Measurements from ENCODE around the gene RHBDD1.

Gene RHBDD1

DNA sequence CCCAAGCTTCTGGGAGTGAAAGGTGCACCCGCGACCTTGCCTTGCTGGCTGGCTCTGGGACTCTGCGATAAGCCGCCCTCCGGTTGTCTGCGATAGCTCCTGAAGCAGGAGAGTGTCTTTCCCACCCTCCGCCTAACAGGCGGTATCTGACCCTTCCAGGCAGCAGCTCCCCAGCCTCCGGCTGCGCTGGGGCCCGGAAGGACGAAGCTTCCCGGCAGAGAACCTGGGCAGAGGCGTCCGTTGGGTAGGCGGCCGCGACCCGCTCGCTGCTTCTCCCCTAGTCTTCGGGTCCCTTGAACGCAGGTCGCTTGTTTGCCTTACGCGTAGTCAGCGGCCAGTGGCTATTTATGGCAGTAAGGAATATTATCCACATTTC is 446 bp upstream of the RHBDD1 start:
- Histone ChIP-seq H3K36me3 (ENCODE audit: control insufficient read depth, insufficient read depth, low read length) (no peaks in the 10 kb centered on the region), H3K4me3 (ENCODE audit: low read depth, low read length) (peak overlapping the region; percentile 89), H3K27ac (peak overlapping the region; percentile 95), H3K79me2 (peaks cover 3% of the 10 kb centered on the region), H3K4me1 (peaks cover 8% of the 10 kb centered on the region), H3K27me3 (ENCODE audit: control insufficient read depth, insufficient read depth, low read length) (no peaks in the 10 kb centered on the region), H3K4me2 (ENCODE audit: low read length) (peak overlapping the region; percentile 91), H2AFZ (peak overlapping the region; percentile 94), H3K9ac (peak overlapping the region; percentile 9), H3K9me3 (ENCODE audit: control insufficient read depth, low read length) (no peaks in the 10 kb centered on the region)
- no peak for TF ChIP-seq CTCF (IDR thresholded peaks at IDR 0.05)

- Histone ChIP-seq H3K4me1 (peaks cover 8% of the 10 kb centered on the region), H3K4me2 (ENCODE audit: low read length) (peak overlapping the region; percentile 91), H3K4me3 (ENCODE audit: low read depth, low read length) (peak overlapping the region; percentile 89), H3K9ac (no peak overlapping the region), H3K27me3 (ENCODE audit: control insufficient read depth, insufficient read depth, low read length) (no peaks in the 10 kb centered on the region), H3K9me3 (ENCODE audit: control insufficient read depth, low read length) (no peaks in the 10 kb centered on the region), H3K27ac (peak overlapping the region; percentile 95), H3K36me3 (ENCODE audit: control insufficient read depth, insufficient read depth, low read length) (no peaks in the 10 kb centered on the region), H2AFZ (peak overlapping the region; percentile 94), H3K79me2 (peaks cover 3% of the 10 kb centered on the region)
- no peak for TF ChIP-seq CTCF (IDR thresholded peaks at IDR 0.05)
Measured at GRCh38 chr2:226836548-226836885, 663 bp downstream of the RHBDD1 start.

- no peak overlapping the region for H3K4me2 ChIP-seq (ENCODE audit: low read length)
- H3K4me3 ChIP-seq (ENCODE audit: low read depth, low read length) = no peak overlapping the region
- no peaks in the 10 kb centered on the region for H3K27me3 ChIP-seq (ENCODE audit: control insufficient read depth, insufficient read depth, low read length)
- no peaks in the 10 kb centered on the region for H3K9me3 ChIP-seq (ENCODE audit: control insufficient read depth, low read length)
- TF ChIP-seq CTCF (IDR thresholded peaks at IDR 0.05) = no peak
- H3K27ac ChIP-seq = peak overlapping the region; percentile 95
- peaks cover 3% of the 10 kb centered on the region for H3K79me2 ChIP-seq
- H2AFZ ChIP-seq = no peak overlapping the region
- no peaks in the 10 kb centered on the region for H3K36me3 ChIP-seq (ENCODE audit: control insufficient read depth, insufficient read depth, low read length)
- H3K9ac ChIP-seq = no peak overlapping the region
- peaks cover 8% of the 10 kb centered on the region for H3K4me1 ChIP-seq
Measured at GRCh38 chr2:226837334-226837733, 1.5 kb downstream of the RHBDD1 start.

GRCh38 chr2:226837787-226838603 is 2.1 kb downstream of the RHBDD1 start:
- Histone ChIP-seq H3K9me3 (ENCODE audit: control insufficient read depth, low read length) (no peaks in the 10 kb centered on the region), H3K4me2 (ENCODE audit: low read length) (no peak overlapping the region), H3K27me3 (ENCODE audit: control insufficient read depth, insufficient read depth, low read length) (no peaks in the 10 kb centered on the region), H3K9ac (no peak overlapping the region), H3K4me1 (peaks cover 8% of the 10 kb centered on the region), H3K79me2 (peaks cover 8% of the 10 kb centered on the region), H3K36me3 (ENCODE audit: control insufficient read depth, insufficient read depth, low read length) (no peaks in the 10 kb centered on the region), H2AFZ (no peak overlapping the region), H3K4me3 (ENCODE audit: low read depth, low read length) (no peak overlapping the region), H3K27ac (no peak overlapping the region)
- TF ChIP-seq CTCF (IDR thresholded peaks at IDR 0.05) = no peak

DNA sequence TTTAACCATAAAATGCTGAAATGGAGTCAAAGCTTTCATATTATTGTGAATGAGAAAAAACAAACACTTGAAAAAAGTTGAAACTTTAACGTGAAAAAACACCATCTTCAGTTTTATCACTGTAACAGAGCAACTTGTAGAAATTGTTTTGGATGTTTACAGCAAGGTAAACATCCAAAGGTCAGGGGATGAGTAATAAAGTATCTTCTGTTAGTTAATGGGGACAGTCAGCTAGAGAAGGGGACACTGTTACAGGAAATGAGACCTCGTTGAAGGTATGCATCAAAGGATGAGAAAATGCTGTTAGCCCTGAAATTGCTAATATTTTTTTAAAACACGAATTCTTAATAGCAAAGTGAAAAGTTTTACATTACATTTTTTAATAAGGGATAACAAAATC is 2.9 kb downstream of the RHBDD1 start:
- Histone ChIP-seq H3K9ac (no peak overlapping the region), H3K27me3 (ENCODE audit: control insufficient read depth, insufficient read depth, low read length) (no peaks in the 10 kb centered on the region), H3K4me2 (ENCODE audit: low read length) (no peak overlapping the region), H3K79me2 (peaks cover 9% of the 10 kb centered on the region), H3K36me3 (ENCODE audit: control insufficient read depth, insufficient read depth, low read length) (no peaks in the 10 kb centered on the region), H3K4me3 (ENCODE audit: low read depth, low read length) (no peak overlapping the region), H3K4me1 (peaks cover 8% of the 10 kb centered on the region), H3K9me3 (ENCODE audit: control insufficient read depth, low read length) (no peaks in the 10 kb centered on the region), H3K27ac (no peak overlapping the region), H2AFZ (no peak overlapping the region)
- no peak for TF ChIP-seq CTCF (IDR thresholded peaks at IDR 0.05)
